Measurements from ENCODE around the gene OAS1. TPM values are rescaled to one million over a fixed set of nuclear protein-coding genes. Genes with fewer than 3 reads are reported as not detected.

Gene OAS1
- total RNA-seq, 4 donors from 2014 or later = 32.1 to 115 (median 50.8) TPM

DNA sequence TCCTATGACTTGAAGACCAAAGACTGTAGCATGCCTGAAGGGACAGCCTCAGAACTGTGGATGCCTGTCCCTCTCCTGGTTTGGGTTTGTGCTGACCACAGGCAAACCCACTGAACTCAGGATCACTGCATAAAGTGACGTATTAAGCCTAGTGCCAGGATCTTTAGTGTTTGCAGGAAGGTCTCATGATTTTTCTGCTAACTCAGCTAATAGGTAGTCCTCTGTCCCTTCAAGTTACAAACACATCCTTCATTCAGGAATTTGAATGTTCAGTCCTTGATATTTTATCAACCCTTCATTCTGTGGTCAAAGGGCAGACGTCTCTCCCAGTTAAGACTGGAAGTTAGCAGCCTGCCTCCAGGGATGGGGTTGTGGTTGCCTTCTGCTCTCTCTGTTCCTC lies 21.2 kb downstream of the OAS1 start:
- intact Hi-C loops (cut with DNase I) = no loop called here
- no peak for TF ChIP-seq POLR2A (IDR thresholded peaks at IDR 0.05)
- TF ChIP-seq, protein P1, sequence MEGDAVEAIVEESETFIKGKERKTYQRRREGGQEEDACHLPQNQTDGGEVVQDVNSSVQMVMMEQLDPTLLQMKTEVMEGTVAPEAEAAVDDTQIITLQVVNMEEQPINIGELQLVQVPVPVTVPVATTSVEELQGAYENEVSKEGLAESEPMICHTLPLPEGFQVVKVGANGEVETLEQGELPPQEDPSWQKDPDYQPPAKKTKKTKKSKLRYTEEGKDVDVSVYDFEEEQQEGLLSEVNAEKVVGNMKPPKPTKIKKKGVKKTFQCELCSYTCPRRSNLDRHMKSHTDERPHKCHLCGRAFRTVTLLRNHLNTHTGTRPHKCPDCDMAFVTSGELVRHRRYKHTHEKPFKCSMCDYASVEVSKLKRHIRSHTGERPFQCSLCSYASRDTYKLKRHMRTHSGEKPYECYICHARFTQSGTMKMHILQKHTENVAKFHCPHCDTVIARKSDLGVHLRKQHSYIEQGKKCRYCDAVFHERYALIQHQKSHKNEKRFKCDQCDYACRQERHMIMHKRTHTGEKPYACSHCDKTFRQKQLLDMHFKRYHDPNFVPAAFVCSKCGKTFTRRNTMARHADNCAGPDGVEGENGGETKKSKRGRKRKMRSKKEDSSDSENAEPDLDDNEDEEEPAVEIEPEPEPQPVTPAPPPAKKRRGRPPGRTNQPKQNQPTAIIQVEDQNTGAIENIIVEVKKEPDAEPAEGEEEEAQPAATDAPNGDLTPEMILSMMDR (IDR thresholded peaks at IDR 0.05) = no peak
- 80 to 93% methylated on average over 2 of the region's 2 CpGs for WGBS, 2 donors

GRCh38 chr12:112928978-112929377 lies 22.2 kb downstream of the OAS1 start:
- Histone ChIP-seq H3K9me3 (no peaks in the 10 kb centered on the region), H3K27ac (no peak overlapping the region), H3K4me1 (peaks cover 0 to 24% (median 2%) of the 10 kb centered on the region in 3 donors), H3K36me3 (no peaks in the 10 kb centered on the region), H3K4me3 (no peak overlapping the region), H3K27me3 (no peaks in the 10 kb centered on the region)
- TF ChIP-seq, protein P1 (IDR thresholded peaks at IDR 0.05) = no peak
- no peak for TF ChIP-seq POLR2A (IDR thresholded peaks at IDR 0.05)
- intact Hi-C loops (cut with DNase I) = no loop called here
- WGBS, 2 donors = 88 to 94% methylated on average over 1 of the region's 1 CpG
- DNase-seq = no peak

More for the DNA sequence above, 21.2 kb downstream of the OAS1 start:
- Histone ChIP-seq H3K27ac (no peak overlapping the region), H3K27me3 (no peaks in the 10 kb centered on the region), H3K9me3 (no peaks in the 10 kb centered on the region), H3K36me3 (no peaks in the 10 kb centered on the region), H3K4me3 (no peak overlapping the region), H3K4me1 (peaks cover 0 to 21% (median 2%) of the 10 kb centered on the region in 3 donors)
- no peak for DNase-seq

DNA sequence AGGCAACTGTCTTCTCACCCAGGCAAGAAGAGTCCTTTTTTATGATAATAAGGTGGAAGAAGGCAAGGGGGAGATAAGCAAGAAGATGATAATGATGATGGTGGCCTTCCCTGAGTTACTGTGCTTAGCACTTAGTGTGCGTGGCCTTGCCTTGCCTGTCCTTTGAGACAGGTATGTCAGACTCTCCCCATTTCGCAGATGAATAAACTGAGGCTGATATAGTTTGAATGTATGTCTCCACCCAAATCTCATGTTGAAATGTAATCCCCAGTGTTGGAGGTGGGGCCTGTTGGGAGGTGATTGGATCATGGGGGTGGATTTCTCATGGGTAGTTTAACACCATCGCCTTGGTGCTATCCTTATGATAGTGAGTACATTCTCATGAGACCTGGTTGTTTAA lies 23.0 kb downstream of the OAS1 start:
- Histone ChIP-seq H3K27me3 (no peaks in the 10 kb centered on the region), H3K36me3 (no peaks in the 10 kb centered on the region), H3K4me1 (peaks cover 0 to 23% (median 2%) of the 10 kb centered on the region in 3 donors), H3K27ac (no peak overlapping the region), H3K4me3 (no peak overlapping the region), H3K9me3 (no peaks in the 10 kb centered on the region)
- WGBS, 2 donors = 91 to 100% methylated on average over 3 of the region's 3 CpGs
- TF ChIP-seq, protein P1 (IDR thresholded peaks at IDR 0.05) = no peak
- TF ChIP-seq POLR2A (IDR thresholded peaks at IDR 0.05) = no peak
- DNase-seq = no peak
- intact Hi-C loops (cut with DNase I) = no loop called here

GRCh38 chr12:112930350-112930749 lies 23.6 kb downstream of the OAS1 start:
- intact Hi-C loops (cut with DNase I) = no loop called here
- Histone ChIP-seq H3K9me3 (no peaks in the 10 kb centered on the region), H3K4me3 (no peak overlapping the region), H3K36me3 (no peaks in the 10 kb centered on the region), H3K27me3 (no peaks in the 10 kb centered on the region), H3K4me1 (peaks cover 0 to 18% (median 2%) of the 10 kb centered on the region in 3 donors), H3K27ac (no peak overlapping the region)
- 80 to 93% methylated on average over 1 to 2 of the region's 2 CpGs for WGBS, 2 donors
- TF ChIP-seq, protein P1 (IDR thresholded peaks at IDR 0.05) = no peak
- no peak for TF ChIP-seq POLR2A (IDR thresholded peaks at IDR 0.05)
- DNase-seq = no peak

- DNase-seq = no peak
- H3K36me3 ChIP-seq = no peaks in the 10 kb centered on the region
- peaks cover 3 to 29% (median 9%) of the 10 kb centered on the region in 3 donors for H3K4me1 ChIP-seq
- TF ChIP-seq, protein P1 (IDR thresholded peaks at IDR 0.05) = no peak
- no peak for TF ChIP-seq POLR2A (IDR thresholded peaks at IDR 0.05)
- no peak overlapping the region for H3K27ac ChIP-seq
- H3K4me3 ChIP-seq = no peak overlapping the region
- H3K9me3 ChIP-seq = no peaks in the 10 kb centered on the region
- 62 to 75% methylated on average over 6 of the region's 6 CpGs for WGBS, 2 donors
- H3K27me3 ChIP-seq = no peaks in the 10 kb centered on the region
- intact Hi-C loops (cut with DNase I) = no loop called here
These were observed 25.8 kb downstream of the OAS1 start for GRCh38 chr12:112932485-112933128.

All from esophagus squamous epithelium (tissue), 5 donors.